ENCODE measurements around the gene MRPL49.

DNA sequence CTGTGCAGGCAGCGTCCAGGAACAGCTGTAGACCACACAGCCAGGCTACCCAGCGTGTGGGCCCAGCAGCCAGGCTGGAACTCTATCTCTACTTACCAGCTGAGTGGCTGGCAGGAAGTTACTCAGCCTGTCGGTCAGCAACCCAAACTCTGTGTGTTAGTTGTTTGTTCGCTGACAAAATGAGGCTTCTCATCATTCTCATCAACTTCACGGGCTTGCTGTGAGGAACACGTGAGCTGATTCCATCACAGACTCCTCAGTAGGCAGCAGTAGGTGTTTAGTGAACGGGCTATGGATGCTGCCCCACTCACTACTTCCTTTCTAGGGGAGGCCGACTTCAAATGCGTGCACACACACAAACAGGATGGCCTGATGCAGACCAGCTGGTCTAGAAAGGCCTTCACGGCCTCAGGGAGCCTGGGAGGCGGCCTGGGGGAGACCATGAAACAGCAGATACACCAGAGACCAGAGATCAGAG is 47.1 kb downstream of the MRPL49 start:
- TF ChIP-seq CTCF (IDR thresholded peaks at IDR 0.05; ENCODE audit: low read length) (no peak), EZH2 (optimal IDR thresholded peaks at IDR 0.05; ENCODE audit: low read depth, low read length) (no peak)

All from MM.1S (cell line).